Amniotic epithelial cell (primary cell): Measurements from ENCODE around the gene SOCS4.
A peak's percentile ranks its signal among the peaks of the same experiment; 100 is the strongest.
"Not testable (repeated sequence)": the region's sequence is repeated elsewhere in the genome, so short reads cannot be mapped to it uniquely, and the experiment has no call there.

ENCODE experiments used
- DNase-seq: peaks from one replicate; pipeline ENCODE4 v3.0.0-alpha.2; 2010; ENCODE audit warnings: low read depth

The SOCS4 gene, protein sequence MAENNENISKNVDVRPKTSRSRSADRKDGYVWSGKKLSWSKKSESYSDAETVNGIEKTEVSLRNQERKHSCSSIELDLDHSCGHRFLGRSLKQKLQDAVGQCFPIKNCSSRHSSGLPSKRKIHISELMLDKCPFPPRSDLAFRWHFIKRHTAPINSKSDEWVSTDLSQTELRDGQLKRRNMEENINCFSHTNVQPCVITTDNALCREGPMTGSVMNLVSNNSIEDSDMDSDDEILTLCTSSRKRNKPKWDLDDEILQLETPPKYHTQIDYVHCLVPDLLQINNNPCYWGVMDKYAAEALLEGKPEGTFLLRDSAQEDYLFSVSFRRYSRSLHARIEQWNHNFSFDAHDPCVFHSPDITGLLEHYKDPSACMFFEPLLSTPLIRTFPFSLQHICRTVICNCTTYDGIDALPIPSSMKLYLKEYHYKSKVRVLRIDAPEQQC

DNA sequence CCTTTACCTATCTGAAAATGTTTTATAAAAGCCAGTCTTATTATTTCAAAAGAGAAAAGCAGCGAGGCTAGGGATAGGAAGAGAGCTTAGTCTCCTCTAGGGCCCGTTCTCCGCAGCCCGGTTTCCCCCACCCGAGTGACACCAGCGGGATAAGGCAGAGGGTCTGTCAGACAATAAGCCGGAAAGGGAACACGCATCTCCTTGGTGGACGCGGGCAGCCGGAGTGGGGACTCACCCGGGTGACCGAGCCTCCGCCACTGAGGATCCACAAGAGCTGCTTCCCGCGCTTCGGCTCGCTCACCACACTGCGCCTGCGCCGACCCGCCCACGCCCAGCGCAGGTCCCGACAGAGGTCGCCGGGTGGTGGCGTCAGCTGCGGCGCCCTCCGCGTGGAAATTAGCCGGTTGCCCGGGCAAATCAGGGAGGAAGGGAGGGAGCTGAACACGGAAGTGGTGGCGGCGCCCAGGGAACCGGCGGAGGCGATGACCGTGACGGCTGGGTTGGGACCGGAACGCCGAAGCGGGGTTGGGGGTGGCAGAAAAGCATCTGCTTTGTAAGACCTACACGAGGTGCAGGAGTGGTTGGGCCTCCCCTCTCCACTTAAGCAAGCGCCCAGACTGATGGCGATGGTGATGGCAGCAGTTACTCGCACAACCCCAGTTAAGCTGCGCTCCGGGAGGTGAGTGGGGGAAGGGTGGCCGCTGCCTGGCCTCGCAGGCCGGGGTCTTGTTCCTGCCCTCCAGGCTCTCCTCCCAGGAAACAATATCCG, at the start of gene SOCS4, which contains the start of gene WDHD1:
Gene SOCS4, plus strand, starts transcription at position 444 of the 769 bp plus-strand sequence. CDS start 15,806 bp downstream, outside the sequence.
Gene WDHD1, minus strand, starts transcription at position 307 of the 769 bp plus-strand sequence. CDS start 312 bp downstream, outside the sequence.
- DNase-seq, result peak; percentile 84

DNA sequence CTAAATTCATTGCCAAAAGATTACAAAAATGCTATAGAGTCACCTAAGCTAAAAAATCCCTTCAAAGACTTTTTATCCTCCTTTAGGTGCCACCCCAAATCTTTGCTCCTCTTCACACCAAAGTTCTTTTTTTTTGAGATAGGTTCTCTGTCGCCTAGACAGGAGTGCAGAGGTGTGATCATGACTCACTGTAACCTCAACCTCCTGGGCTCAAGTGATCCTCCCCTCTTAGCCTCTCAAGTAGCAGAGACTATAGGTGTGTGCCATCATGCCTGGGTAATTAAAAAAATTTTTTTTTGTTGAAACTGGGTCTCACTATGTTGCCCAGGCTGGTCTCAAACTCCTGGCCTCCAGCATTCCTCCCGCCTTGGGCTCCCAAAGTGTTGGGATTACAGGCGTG, 48.0 kb upstream of the SOCS4 start:
- no peak for DNase-seq

DNA sequence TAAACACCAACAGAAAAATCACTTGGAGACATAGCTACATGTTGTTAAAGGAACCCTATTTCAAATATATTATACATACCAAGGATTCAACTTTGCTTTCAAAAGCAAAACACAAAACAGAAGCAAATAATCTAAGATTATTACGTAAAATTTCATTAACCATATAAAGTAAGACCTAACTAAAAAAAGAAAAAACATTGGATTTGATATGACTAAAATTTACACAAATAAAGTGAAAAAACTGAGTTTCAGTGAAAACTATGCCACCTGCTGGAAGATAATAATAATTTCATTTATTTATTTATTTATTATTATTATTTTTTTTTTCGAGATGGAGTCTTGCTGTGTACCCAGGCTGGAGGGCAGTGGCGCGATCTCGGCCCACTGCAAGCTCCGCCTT, 45.3 kb upstream of the SOCS4 start:
- DNase-seq, result peak; percentile 13

GRCh38 chr14:54985156-54985555, 41.9 kb upstream of the SOCS4 start:
- DNase-seq, result no peak

DNA sequence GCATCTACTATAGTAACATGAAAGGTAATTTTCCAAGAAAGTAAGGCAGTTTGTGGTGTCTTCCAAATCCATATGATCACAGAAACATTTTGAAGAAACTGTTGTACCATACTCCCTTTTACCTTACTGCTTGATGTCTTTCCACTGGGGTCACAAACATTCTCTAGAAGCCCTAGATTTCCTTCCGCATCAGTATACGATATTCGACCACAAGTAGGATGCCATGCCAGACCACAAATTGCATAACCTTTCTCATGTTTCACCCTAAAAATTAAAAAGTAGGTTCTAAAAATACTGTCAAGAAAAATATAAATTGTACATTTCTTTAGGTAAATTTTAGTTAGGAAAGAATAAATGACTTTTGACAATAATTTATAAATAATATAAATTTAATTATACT, 26.7 kb upstream of the SOCS4 start:
- peak; percentile 68 for DNase-seq

DNA sequence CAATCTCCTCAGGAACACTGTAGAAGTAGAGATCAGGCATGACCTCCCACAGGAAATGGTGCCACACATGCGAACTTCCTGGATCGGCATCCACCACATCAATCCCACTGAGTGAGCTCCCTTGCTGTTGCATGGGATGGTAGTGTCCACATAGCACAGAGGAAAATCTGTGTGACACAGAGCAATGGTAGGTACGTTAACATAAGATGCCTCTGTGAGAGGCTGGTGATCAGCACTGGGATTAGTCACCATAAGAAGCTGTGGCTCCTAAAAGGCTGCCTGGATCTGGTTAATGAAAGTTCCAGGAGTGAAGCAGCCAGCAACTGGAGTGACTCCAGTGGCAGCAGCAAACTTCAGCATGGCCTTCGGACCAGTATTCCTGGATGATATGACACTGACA, 22.0 kb upstream of the SOCS4 start:
- no peak for DNase-seq

DNA sequence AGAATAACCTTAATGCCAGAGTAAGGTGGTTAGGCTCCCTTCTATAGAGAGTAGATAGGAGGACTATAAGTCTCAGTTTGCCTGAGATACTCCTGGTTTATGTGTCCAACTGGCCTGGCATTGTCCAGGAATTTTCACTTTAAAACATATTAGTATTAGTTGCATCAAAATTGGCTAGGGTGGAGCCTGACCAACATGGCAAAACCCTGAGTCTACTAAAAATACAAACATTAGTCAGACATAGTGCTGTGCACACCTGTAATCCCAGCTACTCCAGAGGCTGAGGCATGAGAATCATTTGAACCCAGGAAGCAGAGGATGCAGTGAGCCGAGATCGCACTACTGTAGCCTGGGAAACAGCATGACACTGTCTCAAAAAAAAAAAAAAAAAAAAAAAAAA, 12.0 kb upstream of the SOCS4 start:
- DNase-seq, result no peak

DNA sequence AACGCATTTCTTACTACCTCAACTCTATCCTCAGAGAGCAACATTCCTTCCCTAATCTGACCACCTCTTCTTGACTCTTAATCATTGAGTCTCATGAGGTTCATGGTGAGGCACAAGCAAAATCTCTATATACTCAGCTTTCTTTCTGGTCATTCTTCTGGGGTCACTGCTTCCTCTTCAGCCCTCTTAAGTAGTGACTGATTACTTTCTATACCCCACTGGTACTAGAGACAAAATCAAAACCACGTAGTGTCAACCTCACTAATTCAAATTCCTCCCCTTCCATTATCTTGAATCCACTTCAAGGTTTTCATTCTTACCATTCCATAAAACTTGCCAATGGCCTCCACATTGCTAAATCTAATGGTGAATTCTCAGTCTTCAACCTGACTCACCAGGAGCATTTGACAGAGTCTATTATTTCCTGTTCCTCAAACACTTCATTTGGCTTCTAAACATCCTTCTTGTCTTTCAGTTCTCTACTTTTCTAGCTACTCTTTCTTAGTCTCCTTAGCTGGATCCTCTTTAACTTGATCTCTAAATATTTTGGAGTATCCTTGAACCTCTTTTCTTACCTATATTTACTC, 7.0 kb upstream of the SOCS4 start:
- peak; percentile 67 for DNase-seq

DNA sequence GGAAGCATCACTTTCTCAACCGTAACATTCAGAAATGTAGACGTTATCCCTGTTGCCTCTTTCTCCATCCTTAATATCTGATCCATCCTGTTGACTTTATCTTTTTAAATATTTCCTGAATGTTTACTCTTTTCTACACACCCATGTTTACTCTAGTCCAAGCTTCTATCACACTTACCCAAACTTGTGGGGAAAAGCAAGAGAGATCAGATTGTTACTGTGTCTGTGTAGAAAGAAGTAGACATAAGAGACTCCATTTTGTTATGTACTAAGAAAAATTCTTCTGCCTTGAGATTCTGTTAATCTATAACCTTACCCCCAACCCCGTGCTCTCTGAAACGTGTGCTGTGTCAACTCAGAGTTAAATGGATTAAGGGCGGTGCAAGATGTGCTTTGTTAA, 2.7 kb upstream of the SOCS4 start:
- DNase-seq, result not testable (repeated sequence)

- DNase-seq, result no peak
These were observed 1.1 kb upstream of the SOCS4 start for GRCh38 chr14:55025948-55026347.

GRCh38 chr14:55026441-55026792, 619 bp upstream of the SOCS4 start:
- no peak for DNase-seq

GRCh38 chr14:55028066-55028465, 1.0 kb downstream of the SOCS4 start:
- DNase-seq, result peak; percentile 11

GRCh38 chr14:55028476-55028875, 1.4 kb downstream of the SOCS4 start:
- no peak for DNase-seq

GRCh38 chr14:55031190-55031589, 4.2 kb downstream of the SOCS4 start:
- peak; percentile 49 for DNase-seq

DNA sequence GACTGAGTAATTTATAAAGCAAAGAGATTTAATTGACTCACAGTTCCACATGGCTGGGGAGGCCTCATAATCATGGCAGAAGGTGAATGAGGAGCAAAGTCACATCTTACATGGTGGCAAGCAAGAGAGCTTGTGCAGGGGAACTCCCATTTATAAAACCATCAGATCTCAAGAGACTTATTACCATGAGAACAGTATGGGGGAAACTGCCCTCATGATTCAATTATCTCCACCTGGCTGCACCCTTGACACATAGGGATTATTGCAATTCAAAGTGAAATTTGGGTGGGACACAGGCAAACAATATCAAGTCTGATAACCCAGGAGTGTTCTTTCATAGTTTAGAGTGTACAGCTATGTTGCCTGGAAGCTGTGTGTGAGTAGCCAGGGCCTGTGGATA, 11.0 kb downstream of the SOCS4 start:
- not testable (repeated sequence) for DNase-seq

DNA sequence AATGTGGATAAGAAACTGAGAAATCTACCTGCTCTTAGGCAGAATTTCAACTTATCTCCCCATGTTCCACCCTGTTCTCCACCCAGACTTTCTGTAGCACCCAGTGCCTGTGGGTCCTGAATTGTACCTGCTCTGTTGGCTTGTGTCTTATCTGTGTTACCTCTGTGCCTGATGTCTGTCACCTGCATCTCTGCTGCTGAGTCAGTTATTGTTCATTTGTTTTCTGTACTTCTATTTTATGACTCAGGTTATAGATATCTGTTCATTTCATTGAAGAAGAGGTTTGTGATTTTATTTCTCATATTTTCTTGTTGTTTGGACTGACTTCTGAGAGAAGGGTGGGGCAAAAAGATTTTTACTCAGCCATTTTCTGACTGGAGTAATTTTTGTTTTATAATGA, 11.7 kb downstream of the SOCS4 start:
- DNase-seq, result no peak

- peak; percentile 21 for DNase-seq
These were observed 16.5 kb downstream of the SOCS4 start for GRCh38 chr14:55043528-55043927.

GRCh38 chr14:55045087-55045486, 18.1 kb downstream of the SOCS4 start:
- DNase-seq, result no peak

DNA sequence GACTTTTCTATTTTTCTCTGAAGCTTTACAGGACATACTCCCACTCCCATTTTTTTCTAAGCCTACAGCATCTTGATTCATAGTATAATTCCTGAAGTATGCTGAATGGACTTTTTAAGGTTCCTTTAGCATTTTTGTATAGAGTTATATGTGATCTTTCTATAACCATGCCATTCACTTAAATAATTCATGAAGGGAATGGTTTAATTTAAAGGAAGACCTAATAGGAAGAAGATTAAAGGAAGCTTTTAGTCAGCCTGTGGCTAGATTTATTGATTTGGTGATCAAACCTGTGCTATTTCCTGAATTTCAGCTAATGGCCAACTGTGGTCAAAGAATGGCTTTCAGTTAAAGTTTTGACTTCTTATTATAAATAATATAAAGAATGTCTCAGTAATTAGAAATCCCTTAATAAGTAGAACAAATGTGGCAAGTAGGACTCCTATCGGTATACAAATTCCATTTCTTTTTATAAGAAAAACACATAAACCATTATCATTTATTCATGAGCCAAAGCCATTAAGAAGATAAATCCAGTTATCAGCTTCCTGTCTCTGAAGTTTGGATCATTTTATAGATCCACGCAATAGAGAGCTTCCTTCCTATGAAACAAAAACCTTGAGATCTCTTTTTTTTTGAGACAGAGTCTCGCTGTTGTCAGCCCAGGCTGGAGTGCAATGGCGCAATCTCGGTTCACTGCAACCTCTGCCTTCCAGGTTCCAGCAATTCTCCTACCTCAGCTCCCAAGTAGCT, 20.4 kb downstream of the SOCS4 start:
- no peak for DNase-seq

GRCh38 chr14:55048900-55049436, 21.9 kb downstream of the SOCS4 start:
- no peak for DNase-seq

GRCh38 chr14:55051165-55051422, 24.1 kb downstream of the SOCS4 start:
- DNase-seq, result no peak
